ENCODE data around the gene MTMR12. TPM values are rescaled to one million over a fixed set of nuclear protein-coding genes. Genes with fewer than 3 reads are reported as not detected.

MTMR12 gene
- total and polyA plus RNA-seq, 2 of the 8 experiments (the other 6 are each of a cell fraction or from before 2014, with no cell fraction given), result 19.1 to 59.3 TPM

- Histone ChIP-seq H4K20me1 (replicated peaks in 1 of 2; ENCODE audit: control insufficient read depth in 1 of 2, insufficient read depth in 2 of 2, low read length in 2 of 2) (no peaks in the 10 kb centered on the region), H3K4me3 (ENCODE audit: extremely low read depth in 1 of 4, insufficient read depth in 2 of 4, low read depth in 3 of 4, low read length in 4 of 4) (no peak overlapping the region), H4K8ac (ENCODE audit: extremely low read depth, insufficient read depth, low read length) (no peak overlapping the region), H3K56ac (replicated peaks; ENCODE audit: insufficient read length, low read depth, low read length) (no peak overlapping the region), H3K23ac (ENCODE audit: insufficient read length) (no peak overlapping the region), H3K79me2 (ENCODE audit: control insufficient read depth in 1 of 2, insufficient read depth in 2 of 2, low read length in 2 of 2) (peaks cover 3 to 76% of the 10 kb centered on the region in 2 experiments; a peak in 3 of 4 replicates), H2BK15ac (ENCODE audit: low read length) (no peak overlapping the region), H4K91ac (replicated peaks; ENCODE audit: insufficient read length, low read length) (no peak overlapping the region), H3K4ac (replicated peaks; ENCODE audit: insufficient read length, low read depth, low read length) (no peak overlapping the region), H2BK120ac (replicated peaks; ENCODE audit: low read depth, low read length) (no peak overlapping the region), H3K18ac (ENCODE audit: extremely low read depth, low read length) (no peak overlapping the region), H4K5ac (ENCODE audit: insufficient read length, low read depth, low read length) (no peak overlapping the region), H3K4me1 (replicated peaks in 1 of 4; ENCODE audit: control insufficient read depth in 3 of 4, insufficient read depth in 4 of 4, low read length in 3 of 4) (peaks cover 4 to 33% (median 15%) of the 10 kb centered on the region in 4 experiments; a peak in 6 of 7 replicates), H2BK5ac (ENCODE audit: low read depth, low read length) (no peak overlapping the region), H3K9me3 (ENCODE audit: insufficient read depth in 2 of 2, low read depth in 1 of 2, low read length in 1 of 2) (no peaks in the 10 kb centered on the region), H3K14ac (ENCODE audit: insufficient read length) (no peak overlapping the region), H2AK5ac (ENCODE audit: low read depth, low read length) (no peak overlapping the region), H3K79me1 (ENCODE audit: low read depth, low read length) (peaks cover 9% of the 10 kb centered on the region), H3K36me3 (ENCODE audit: control insufficient read depth in 2 of 4, insufficient read depth in 4 of 4, low read length in 3 of 4) (peaks cover 0 to 3% (median 0%) of the 10 kb centered on the region in 4 experiments; a peak in 2 of 8 replicates), H3K27me3 (replicated peaks in 1 of 4; ENCODE audit: control insufficient read depth in 3 of 4, extremely low read depth in 1 of 4, insufficient read depth in 3 of 4, low read length in 3 of 4) (no peaks in the 10 kb centered on the region), H3K9ac (replicated peaks in 1 of 4; ENCODE audit: extremely low read depth in 1 of 4, low read depth in 3 of 4, low read length in 3 of 4) (no peak overlapping the region), H2AFZ (ENCODE audit: low read length) (no peak overlapping the region), H3K27ac (ENCODE audit: low read depth, low read length) (no peak overlapping the region), H2BK12ac (ENCODE audit: low read depth, low read length) (no peak overlapping the region), H2BK20ac (ENCODE audit: low read length) (no peak overlapping the region), H3K4me2 (ENCODE audit: insufficient read depth in 1 of 2, low read depth in 2 of 2, low read length in 2 of 2) (no peak overlapping the region), H3K23me2 (ENCODE audit: low read depth, low read length) (no peaks in the 10 kb centered on the region)
- FAIRE-seq, result no peak
- WGBS, 2 experiments (ENCODE audit: extremely low coverage in 1 of 2, insufficient coverage in 1 of 2, insufficient read length in 1 of 2, insufficient replicate concordance in 2 of 2, low coverage in 1 of 2, low lambda C conversion rate in 2 of 2, missing lambda C conversion rate in 1 of 2), result 94% methylated on average over 6 of the region's 6 CpGs; no CpG with 5 or more reads in 1 of the 2 experiments
- ChIA-PET CTCF (ENCODE audit: partially characterized antibody) (interaction anchor here (1.4 to 2.2 kb wide), 3 partner anchors 17 to 50 kb away, joined by 3 to 9 read pairs (median 5); no protein-coding TSS in a partner anchor), POLR2A (ENCODE audit: partially characterized antibody) (interaction anchor here (2.1 kb wide), 1 partner anchor 9 kb away, joined by 8 read pairs; no protein-coding TSS in a partner anchor)
- no peak for DNase-seq (ENCODE audit: low read depth in 1 of 2, low spot score in 2 of 2)
- TF ChIP-seq NANOG (IDR thresholded peaks at IDR 0.05; ENCODE audit: insufficient read depth, low read depth, low read length, poor library complexity, severe bottlenecking) (no peak), FOSL1 (IDR thresholded peaks at IDR 0.05; ENCODE audit: insufficient read depth, low read depth, low read length) (no peak), HDAC6 (IDR thresholded peaks at IDR 0.05; ENCODE audit: low read depth, low read length) (no peak), MAFK (IDR thresholded peaks at IDR 0.05; ENCODE audit: low read depth, low read length) (no peak), CEBPB (IDR thresholded peaks at IDR 0.05; ENCODE audit: low read depth, low read length) (no peak), EZH2 (IDR thresholded peaks at IDR 0.05; ENCODE audit: low read depth, low read length, severe bottlenecking) (no peak), ASH2L (IDR thresholded peaks at IDR 0.05; ENCODE audit: low read length) (no peak), E2F6 (IDR thresholded peaks at IDR 0.05) (no peak), TEAD4 (IDR thresholded peaks at IDR 0.05; ENCODE audit: low read depth, low read length) (no peak), EGR1 (IDR thresholded peaks at IDR 0.05; ENCODE audit: borderline replicate concordance, low read depth, low read length) (no peak), RFX5 (IDR thresholded peaks at IDR 0.05; ENCODE audit: borderline replicate concordance, low read depth, low read length) (no peak), GTF2F1 (IDR thresholded peaks at IDR 0.05; ENCODE audit: borderline replicate concordance, low read depth, low read length) (no peak), SUZ12 (IDR thresholded peaks at IDR 0.05; ENCODE audit: low read length) (no peak)
Observed at GRCh38 chr5:32282633-32283032, 30.1 kb downstream of the MTMR12 start.

Data from H1 (cell line).